GM19452 (cell line): ENCODE data around the gene SLC9A9.
A peak's percentile ranks its signal among the peaks of the same experiment; 100 is the strongest.
"Not testable (repeated sequence)": the region's sequence is repeated elsewhere in the genome, so short reads cannot be mapped to it uniquely, and the experiment has no call there.

Experiments
- ATAC-seq: cut with Tn5 transposase; IDR thresholded peaks from one replicate; pipeline ENCODE4 v1.9.1; 2021; ENCODE audit not compliant: unreplicated experiment

The SLC9A9 gene

DNA sequence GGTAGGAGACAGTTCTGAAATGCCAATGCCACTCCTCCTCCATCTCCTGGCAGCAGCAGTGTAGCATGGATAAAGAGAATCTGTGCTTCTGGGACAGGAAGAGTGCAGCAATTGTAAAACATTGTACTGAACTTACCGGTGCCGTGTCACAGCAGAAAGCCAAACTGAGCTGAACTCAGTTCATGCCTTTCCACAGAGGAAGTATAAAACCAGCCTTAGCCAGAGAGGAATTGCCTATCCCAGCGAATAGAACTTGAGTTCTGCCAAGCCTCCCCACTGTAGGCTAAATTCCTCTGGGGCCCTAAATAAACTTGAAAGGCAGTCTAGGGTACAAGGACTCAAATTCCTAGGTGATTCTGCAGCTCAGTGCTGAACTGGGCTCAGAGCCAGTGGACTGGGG, 148.8 kb downstream of the SLC9A9 start:
- ATAC-seq: no peak

- ATAC-seq: no peak
These were observed 149.5 kb downstream of the SLC9A9 start for GRCh38 chr3:143698682-143699303.

- no peak for ATAC-seq
These were observed 150.3 kb downstream of the SLC9A9 start for GRCh38 chr3:143697975-143698374.

- ATAC-seq: not testable (repeated sequence)
These were observed 152.9 kb downstream of the SLC9A9 start for GRCh38 chr3:143695333-143695732.

GRCh38 chr3:143693506-143693905, 154.8 kb downstream of the SLC9A9 start:
- no peak for ATAC-seq

DNA sequence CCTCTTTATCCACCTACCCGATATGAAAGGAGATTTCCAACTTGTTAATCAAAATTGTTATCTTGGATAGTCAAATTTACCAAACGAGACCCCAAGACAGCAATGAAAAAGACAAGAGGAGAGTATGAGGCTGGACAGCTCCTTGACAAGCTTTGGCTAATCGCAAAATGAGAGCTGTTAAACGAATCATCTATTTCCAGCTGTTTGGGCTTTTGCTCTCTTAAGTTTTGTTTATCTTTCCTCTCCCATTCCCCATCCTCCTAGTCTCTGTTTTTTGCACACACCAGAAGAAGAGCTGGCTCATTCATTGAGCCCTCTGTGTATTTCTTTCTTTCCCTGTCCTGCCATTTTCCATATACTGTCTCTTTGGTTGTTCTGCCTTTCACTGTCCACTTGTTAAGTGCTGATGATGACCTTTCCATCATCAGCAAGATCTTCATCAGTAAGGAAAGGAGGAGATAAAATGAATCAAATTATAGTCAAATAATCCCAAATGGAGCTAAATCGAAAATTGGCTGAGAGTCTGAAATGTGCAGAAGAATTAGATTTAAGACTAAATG, 161.6 kb downstream of the SLC9A9 start:
- no peak for ATAC-seq

DNA sequence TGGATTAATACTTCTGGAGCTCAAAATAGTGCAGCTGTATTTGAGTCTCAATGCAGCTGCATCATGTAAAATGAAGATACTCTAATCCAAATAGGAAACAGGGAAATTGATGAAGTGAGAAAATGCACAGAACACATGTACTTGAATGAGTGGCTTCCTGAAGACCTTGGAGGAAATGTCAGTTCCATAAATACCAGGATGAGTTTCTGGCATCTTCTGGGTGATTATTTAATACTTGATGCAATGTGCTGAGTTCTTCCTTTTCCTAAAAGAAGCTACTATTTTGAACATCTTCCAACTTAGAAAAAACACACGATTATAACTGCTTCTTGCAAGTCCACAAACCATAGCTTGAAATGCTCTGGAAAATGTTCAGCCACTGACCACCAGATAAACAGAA, 162.8 kb downstream of the SLC9A9 start:
- ATAC-seq: no peak

GRCh38 chr3:143677430-143677829, 170.8 kb downstream of the SLC9A9 start:
- no peak for ATAC-seq

DNA sequence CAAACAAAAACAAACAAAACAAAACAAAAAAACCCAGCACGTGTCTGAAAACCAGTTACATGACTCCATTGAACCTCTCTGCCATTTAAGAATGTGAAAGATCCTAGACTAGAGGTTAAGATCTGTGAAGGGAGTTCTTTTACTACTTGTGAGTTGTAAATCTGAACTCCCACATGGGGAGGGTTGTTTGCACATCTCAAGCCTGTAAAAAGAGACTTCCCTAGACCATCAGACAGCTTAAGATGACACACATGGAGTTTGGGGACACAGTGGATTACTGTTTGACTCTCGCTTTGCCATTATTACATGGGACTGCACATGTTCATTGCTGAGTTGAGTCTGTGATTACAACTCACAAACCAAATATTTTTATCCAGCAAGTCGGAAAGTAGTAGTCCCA, 171.5 kb downstream of the SLC9A9 start:
- ATAC-seq: no peak

DNA sequence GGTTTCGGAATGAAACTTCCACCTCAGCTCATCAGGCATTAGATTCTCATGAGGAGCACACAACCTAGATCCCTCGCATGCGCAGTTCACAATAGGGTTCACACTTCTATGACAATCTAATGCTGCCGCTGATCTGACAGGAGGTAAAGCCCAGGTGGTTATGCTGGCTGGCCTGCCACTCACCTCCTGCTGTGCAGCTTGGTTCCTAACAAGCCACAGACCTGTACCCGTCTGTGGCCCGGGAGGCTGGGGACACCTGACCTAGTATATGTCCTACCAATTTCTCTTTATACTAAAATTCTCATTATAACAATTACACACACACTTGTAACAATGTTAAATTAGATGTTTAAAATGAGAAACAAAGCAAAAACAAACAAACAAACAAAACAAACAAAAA, 172.2 kb downstream of the SLC9A9 start:
- ATAC-seq: no peak

DNA sequence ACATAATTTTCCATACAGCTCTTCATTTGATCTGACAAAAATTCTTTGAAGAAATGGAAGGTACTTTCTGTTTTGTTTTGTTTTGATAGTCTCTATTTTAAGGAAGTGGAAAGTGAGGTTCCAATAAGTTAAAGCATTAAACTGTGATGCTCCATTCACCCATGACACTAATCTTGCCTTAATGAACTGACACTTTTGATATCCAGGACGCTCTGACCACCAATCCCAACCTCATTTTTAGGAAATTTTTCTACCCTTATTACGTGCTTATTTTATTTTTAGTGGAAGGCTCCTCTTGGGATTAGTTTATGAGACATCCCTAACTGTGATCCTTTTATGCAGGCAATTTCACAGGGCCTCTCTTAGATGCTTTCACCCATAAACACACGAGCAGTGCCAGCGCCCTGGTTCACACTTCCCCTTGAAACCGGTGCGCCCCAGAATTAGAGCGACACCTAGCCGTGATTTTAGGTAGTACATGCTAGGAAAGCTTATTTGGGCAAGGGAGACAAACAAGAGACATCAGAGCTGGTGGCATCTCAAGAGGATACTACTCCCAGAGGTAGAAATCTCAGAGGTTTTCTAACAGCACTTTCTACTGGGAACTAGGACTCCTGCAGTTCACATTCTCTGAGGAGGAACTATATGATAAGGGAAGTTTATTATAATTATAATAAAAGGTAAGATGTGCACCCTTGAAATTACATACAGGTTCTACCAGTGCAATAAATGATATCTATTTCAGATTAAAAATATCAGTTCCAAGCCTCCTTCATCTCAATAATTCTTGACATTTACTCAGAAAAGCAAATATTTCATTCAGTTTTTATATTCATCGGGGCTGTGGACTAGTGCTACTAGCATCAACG, 173.9 kb downstream of the SLC9A9 start:
- peak; percentile 62 for ATAC-seq

DNA sequence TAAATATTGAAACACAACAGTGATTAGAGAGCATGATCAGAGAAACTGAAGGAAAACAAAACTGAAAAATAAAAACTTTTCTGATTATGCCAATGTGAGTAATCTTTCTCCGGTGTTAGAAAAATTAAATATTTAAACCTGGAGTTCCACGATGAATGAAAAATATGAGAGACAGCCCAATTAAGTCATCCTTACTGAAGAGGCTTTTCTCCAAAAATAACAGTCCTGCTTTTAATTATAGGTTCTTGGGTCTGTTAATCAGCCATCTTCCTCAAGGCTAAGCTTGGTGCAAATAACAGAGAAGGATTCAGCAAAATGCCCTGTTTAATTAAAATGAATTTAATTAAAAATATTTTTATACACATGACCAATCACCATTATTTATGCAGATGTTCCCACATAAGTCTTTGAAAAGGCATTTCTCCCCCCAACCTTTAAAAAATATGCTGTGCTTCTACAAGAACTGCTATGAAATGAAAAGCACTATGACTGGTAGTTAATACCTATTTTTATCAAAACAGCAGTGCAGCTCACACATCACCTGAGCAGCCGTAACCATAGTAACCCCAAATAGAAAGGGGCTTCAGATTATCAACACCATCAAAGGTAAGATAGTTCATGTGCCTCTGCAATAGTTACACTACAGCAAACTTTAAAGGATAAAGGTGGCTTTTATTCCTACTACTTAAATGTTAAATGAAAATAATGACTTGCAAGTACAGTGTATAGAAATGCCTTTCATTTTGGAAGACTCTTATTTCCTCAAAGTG, 175.7 kb downstream of the SLC9A9 start:
- ATAC-seq: no peak

GRCh38 chr3:143671626-143672025, 176.6 kb downstream of the SLC9A9 start:
- no peak for ATAC-seq

GRCh38 chr3:143668924-143669790, 179.1 kb downstream of the SLC9A9 start:
- ATAC-seq: peak; percentile 92

GRCh38 chr3:143668385-143668784, 179.9 kb downstream of the SLC9A9 start:
- ATAC-seq: no peak

- ATAC-seq: no peak
These were observed 186.6 kb downstream of the SLC9A9 start for GRCh38 chr3:143661677-143662076.

DNA sequence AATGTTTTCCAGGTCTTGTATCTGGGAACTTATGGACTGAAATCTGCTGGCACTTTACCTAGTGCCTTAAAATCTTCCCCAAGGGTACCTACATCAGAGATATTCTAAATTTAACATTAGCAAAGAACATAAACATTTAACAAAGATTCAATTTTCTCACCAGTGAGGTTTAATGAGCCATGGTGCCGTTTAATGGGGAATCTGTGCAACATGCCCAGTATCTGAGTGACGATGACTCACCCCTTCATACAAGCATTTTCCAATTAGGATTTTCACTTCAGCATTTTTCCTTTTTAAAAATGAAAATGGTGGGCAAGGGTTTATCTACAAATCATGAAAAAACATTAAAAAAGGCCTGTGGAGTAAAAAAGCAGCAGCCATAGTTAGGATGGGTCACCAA, 189.4 kb downstream of the SLC9A9 start:
- ATAC-seq: no peak

- no peak for ATAC-seq
These were observed 190.2 kb downstream of the SLC9A9 start for GRCh38 chr3:143658116-143658515.

DNA sequence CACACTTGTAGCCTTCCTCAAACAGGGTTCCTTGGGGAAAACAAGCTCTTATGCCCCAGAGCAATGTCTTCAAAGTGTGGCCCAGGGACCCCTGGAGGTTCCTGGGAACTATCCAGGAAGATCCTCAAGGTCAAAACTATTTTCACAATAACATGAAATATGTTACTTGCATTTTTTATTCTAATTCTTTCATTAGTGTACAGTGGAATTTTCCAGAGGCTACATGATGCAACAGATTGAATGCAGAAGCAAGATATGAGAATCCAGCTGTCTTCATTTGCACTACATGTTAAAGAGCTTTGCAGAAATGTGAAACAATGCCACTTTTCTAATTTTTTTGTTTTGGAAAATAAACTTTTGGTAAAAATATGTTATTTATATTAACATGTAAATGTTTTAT, 190.9 kb downstream of the SLC9A9 start:
- no peak for ATAC-seq

- no peak for ATAC-seq
These were observed 193.4 kb downstream of the SLC9A9 start for GRCh38 chr3:143654906-143655305.
